Measurements from ENCODE around the gene DCAF10.
"Not testable (repeated sequence)": the region's sequence is repeated elsewhere in the genome, so short reads cannot be mapped to it uniquely, and the experiment has no call there.

The DCAF10 gene, protein sequence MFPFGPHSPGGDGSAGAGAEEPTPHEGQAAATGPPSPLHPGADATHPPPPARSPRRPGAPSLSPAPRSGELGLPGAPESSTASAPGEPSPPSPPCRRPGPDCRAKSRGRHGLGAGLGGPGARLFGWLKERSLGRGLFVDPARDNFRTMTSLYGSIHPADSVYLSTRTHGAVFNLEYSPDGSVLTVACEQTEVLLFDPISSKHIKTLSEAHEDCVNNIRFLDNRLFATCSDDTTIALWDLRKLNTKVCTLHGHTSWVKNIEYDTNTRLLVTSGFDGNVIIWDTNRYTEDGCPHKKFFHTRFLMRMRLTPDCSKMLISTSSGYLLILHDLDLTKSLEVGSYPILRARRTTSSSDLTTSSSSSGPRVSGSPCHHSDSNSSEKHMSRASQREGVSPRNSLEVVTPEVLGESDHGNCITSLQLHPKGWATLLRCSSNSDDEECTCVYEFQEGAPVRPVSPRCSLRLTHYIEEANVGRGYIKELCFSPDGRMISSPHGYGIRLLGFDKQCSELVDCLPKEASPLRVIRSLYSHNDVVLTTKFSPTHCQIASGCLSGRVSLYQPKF

DNA sequence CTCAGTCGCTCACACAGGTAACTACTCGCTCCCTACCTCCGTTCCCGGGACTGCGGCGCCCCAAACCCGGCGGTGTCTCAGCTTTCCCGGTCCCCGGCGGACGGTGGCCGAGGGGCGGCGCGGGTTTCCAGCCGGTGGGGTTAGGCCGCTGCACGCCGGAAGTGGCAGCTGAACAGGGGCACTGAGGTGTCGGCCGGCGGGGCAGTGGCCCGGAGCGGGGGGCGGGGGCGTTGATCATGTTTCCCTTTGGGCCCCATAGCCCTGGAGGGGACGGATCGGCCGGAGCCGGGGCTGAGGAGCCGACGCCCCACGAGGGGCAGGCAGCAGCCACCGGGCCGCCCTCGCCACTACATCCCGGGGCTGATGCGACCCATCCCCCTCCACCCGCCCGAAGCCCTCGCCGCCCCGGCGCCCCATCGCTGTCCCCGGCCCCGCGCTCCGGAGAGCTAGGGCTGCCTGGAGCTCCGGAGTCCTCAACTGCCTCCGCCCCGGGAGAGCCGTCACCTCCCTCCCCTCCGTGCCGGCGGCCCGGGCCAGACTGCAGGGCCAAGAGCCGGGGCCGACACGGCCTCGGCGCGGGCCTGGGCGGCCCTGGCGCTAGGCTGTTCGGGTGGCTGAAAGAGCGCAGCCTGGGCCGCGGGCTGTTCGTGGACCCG, at the start of gene DCAF10:
DCAF10 (plus strand) TSS at position 167 of the 656 bp plus-strand sequence; CDS start at position 237, 70 bp downstream.
- DNase-seq (ENCODE audit: low read depth), result peak; percentile 88

DNA sequence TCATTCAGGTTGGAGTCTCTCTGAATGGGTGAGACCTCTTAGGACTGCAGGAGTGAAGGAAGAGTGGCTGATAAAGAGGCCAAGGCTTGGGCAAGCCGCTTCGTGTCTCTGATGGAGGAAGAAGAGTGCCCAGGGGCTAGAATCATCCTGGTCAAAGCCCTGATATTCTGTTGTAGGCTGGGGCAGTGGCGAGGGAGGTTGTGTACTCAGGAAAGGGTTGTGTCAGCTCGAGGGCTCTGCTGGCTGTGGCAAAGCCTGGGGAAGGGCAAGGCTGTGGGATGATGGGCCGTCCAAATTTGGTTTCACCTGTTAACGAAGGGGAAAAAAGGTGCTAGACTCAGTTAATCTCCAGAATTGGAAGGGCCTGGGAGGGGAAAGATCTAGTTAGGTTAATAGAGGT, 49.4 kb upstream of the DCAF10 start:
- no peak for DNase-seq (ENCODE audit: low read depth)

DNA sequence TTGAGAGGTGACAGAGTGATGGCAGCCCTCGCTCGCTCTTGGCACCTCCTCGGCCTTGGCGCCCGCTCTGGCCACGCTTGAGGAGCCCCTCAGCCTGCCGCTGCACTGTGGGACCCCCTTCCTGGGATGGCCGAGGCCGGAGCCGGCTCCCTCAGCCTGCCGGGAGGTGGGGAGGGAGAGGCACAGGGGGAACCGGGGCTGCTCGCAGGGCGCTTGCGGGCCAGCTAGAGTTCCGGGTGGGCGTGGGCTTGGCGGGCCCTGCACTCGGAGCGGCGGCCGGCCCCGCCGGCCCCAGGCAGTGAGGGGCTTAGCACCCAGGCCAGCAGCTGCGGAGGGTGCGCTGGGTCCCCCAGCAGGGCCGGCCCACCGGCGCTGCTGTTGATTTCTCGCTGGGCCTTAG, 48.9 kb upstream of the DCAF10 start:
- DNase-seq (ENCODE audit: low read depth), result not testable (repeated sequence)

DNA sequence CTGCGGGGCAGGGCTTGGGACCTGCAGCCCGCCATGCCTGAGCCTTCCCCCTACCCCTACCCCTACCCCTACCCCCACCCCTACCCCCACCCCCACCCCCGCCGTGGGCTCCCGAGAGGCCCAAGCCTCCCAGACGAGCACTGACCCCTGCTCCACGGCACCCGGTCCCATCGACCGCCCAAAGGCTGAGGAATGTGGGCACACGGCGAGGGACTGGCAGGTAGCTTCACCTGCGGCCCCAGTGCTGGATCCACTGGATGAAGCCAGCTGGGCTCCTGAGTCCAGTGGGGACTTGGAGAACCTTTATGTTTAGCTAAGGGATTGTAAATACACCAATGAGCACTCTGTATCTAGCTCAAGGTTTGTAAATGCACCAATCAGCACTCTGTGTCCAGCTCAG, 48.5 kb upstream of the DCAF10 start:
- DNase-seq (ENCODE audit: low read depth), result not testable (repeated sequence)

DNA sequence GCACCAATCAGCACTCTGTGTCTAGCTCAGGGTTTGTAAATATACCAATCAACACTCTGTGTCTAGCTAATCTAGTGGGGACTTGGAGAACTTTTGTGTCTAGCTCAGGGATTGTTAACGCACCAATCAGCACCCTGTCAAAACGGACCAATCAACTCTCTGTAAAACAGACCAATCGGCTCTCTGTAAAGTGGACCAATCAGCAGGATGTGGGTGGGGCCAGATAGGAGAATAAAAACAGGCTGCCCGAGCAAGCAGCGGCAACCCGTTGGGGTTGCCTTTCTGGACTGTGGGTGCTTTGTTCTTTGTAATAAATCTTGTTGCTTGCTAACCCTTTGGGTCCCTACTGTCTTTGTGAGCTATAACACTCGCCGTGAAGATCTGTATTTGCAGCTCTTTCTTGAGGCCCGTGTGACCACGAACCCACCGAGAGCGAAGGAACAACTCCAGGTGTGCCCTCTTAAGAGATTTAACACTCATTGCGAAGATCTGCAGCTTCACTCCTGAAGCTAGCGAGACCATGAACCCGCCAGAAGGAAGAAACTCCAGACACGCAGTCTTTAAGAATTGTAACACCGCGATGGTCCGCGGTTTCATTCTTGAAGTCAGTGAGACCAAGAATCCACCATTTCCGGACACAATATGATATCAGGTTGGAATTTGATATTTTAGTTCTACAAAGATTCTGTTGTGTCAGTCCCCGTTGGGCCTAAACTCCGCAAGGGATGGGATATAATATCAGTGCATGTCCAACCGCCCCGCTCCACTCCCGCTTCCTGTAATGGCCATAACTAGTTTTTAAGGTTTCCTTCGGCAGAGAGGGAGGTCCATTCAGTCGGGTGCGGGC, 47.7 kb upstream of the DCAF10 start:
- no peak for DNase-seq (ENCODE audit: low read depth)

DNA sequence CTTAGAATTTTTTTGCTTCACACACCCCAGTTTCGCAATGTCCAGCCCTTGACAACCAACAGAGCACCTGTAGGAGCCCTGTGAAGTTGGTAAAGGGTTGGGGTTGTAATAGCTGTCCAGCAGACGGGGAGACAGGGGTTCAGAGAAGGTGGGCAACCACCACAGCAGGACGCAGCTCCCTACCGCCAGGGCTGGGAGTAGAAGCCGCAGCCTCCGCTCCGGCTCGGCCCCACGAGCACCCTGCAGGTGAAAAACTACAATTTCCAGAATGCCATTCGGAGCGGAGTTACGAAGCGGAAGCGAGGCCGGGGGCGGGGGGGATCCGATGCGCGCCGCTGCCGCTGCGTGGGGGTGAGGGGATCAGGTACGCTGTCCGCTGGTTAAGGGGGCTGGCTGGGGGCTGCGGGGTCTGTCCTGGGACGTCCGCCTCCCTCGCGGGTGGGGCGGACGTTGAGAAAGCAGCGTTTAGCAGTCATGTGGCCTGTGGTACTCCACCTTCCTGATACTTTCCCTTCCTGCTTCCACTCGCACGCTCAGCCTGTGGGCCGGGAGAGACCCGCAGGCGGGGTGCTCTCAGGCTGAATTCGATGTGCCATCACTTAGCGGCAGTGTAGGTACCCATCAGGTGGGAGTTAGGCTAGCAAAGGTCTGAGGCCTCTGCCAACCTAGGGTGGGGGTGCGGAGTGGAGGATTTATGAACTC, 47.0 kb upstream of the DCAF10 start, which contains the start of gene TRMT10B:
TRMT10B (plus strand) TSS at position 317 of the 702 bp plus-strand sequence. CDS start 8,127 bp downstream, outside the sequence.
- DNase-seq (ENCODE audit: low read depth), result peak; percentile 64

DNA sequence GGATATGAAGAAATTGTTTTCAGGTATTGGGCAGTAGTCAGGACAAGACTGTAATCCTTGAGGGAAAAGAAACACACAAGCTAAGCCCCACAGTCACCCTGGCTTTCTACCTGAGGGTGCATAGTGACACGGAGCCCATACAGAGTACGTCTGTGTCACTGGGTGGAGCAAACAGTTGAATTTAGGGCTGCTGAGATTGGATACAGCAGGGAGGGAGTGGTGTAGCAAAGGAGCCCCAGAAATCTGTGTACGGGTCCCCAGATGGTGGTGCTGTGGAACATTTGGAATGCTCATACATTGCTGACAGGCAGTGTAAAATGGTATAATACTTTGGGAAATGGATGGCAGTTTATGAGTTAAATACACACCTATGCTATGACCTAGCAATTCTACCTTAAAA, 41.9 kb upstream of the DCAF10 start:
- DNase-seq (ENCODE audit: low read depth), result no peak

DNA sequence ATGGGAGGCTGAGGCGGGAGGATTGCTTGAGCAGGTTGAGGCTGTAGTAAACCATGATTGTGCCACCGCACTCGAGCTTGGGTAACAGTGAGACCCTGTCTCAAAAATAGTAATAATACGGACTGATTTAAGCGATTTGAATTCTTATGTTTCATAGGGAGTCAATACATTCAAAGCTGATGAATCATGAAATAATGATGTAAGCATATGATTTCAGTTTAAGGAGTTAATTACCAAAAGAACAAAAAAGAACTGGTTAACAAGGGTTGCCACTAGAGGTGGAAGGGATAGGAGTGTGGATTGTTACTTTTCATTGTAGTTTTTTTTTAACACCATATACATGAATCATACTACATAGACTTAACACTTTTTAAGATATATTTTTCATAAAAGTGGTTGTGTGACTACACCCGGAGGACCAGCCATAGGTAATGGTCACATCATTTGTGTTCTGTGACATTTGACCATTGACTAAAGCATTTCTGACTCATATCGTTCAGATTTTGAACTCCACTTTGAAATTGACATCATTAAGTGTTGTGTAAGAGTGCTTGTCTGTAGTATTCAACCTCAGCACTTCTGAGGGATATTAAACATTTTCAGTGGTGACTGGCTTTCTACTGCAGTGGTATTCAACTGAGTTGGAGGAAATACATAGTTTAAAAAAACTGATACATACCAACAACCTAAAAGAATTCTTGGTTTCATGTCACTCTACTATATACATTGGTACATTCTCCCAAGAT, 40.0 kb upstream of the DCAF10 start:
- no peak for DNase-seq (ENCODE audit: low read depth)

DNA sequence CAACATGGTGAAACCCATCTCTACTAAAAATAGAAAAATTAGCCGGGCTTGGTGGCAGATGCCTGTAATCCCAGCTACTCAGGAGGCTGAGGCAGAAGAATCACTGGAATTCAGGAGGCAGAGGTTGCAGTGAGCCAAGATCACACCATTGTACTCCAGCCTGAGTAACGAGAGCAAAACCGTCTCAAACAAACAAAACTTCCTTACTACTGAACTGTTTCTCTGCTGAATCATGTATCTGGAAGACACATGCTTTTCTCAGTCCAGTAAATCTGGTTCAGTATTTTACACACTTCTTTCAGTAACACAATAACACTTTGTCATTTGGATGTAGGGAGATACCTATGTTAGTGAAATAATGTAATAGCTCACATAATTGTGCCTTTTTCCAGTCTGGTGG, 39.1 kb upstream of the DCAF10 start:
- DNase-seq (ENCODE audit: low read depth), result no peak

DNA sequence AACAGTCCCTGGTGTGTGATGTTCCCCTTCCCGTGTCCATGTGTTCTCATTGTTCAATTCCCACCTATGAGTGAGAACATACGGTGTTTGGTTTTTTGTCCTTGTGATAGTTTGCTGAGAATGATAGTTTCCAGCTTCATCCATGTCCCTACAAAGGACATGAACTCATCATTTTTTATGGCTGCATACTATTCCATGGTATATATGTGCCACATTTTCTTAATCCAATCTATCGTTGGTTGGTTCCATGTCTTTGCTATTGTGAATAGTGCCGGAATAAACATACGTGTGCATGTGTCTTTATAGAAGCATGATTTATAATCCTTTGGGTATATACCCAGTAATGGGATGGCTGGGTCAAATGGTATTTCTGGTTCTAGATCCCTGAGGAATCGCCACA, 35.3 kb upstream of the DCAF10 start:
- not testable (repeated sequence) for DNase-seq (ENCODE audit: low read depth)

DNA sequence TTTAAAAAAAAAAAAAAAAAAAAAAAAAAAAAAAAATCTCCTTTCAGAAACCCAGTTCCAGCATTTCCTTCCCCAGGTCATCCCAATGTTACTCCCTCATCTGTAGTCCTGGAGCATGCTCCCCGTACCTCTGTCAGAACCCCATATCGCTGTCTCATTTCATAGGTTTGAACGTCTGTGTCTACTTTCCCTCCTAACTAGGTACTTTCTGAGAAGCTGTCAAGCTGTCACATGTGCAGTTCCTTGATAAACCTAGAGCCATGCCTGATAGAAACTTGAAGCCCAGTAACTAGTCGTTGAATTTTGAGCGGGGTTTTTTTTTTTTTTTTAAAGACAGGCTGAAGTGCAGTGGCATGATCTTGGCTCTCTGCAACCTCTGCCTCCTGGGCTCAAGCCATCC, 31.3 kb upstream of the DCAF10 start:
- DNase-seq (ENCODE audit: low read depth), result no peak

DNA sequence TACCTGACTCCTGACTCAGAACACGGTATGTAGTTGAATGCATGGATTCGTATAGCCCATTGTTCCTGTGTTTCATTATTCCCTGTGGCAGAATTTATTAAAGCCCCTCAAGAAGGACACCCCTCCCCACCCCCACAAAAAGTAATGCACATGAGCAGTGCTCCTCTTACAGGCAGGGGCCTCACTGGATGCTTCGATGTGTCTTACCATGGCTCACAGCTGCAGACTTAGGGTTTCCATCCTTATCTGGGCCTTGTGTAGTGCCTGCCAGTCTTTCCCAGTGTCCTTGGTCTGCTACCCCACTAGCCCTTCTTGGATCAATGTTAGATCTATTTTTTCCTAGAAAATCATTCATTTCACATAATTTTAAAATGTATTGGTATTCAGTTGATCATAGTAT, 30.6 kb upstream of the DCAF10 start:
- no peak for DNase-seq (ENCODE audit: low read depth)

DNA sequence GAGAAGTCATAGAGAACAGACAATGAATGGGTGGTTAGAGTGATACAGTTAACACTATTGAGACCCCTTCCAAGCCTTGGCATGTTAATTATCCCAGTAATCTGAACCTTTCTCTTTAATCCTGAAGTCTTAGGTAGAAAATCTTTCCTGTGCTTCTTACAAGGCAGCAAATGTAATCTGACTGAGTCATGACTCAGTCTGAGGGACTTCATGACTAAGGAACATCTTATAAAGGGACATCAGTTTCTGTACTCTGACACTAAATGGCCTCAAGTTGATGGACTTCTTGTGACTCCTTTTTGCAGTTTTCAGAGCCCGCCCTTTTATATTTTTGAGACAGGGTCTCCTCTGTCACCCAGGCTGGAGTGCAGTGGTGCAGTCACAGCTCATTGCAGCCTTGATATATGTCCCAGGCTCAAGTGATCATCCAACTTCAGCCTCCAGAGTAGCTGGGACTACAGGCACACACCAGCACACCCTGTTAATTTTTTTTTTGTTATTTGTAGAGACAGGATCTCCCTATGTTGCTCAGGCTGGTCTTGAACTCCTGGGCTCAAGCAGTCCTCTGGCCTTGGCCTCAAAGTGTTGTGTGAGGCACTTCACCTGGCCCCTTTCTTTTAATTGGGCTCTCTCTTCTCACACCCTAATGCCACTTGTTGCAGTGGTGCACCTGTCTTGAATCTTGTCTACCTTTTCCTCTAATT, 25.2 kb upstream of the DCAF10 start:
- DNase-seq (ENCODE audit: low read depth), result no peak

DNA sequence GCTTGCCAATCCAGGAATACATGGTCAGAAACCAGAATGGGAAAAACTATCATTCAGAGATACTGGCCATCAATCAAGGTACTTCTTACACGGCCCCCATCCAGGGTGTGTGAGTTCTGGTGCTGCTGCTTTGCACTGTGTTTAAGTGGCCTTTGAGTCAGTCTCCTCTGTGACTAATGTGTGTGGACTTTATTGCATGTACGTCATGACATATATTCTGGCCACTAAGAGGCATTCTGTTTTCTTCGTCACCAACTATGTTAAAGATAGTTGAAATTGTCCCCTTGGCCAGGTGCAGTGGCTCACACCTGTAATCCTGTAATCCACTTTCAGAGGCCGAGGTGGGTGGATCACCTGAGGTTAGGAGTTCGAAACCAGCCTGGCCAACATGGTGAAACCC, 24.3 kb upstream of the DCAF10 start:
- no peak for DNase-seq (ENCODE audit: low read depth)

DNA sequence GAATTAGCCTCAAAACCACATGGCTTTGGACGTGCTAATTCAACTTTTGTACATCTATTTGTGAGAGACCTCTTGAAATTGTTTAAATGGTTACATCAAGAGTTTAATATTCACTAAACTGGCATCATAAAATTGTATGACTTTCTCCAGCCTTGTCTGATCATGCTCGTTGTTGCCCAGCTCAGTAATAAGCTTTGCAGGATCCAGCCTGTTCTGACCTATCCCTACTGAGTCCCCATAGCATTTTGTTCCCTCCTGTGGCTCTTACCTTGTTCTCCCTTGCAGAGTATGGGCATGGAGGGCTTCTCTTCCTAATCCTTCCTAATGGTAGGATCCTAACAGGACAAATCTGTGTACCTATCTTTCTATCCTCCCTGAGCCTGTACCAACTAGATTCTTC, 22.1 kb upstream of the DCAF10 start:
- DNase-seq (ENCODE audit: low read depth), result no peak

DNA sequence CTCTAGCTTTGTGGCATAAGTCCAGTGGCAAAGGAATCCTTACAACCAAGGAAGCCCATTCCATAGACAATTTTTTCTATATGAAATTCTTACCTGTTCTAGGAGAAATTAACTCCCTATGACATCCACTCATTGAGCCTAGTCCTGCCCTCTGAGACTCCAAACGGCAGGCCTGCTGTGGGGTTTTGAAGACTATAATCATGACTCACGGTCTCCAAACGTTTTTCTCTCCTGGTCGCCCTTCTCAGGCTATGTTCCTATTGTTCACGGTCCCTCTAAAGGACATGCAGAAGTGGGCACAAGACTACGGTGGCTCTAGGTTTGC, 16.3 kb upstream of the DCAF10 start:
- DNase-seq (ENCODE audit: low read depth), result no peak

DNA sequence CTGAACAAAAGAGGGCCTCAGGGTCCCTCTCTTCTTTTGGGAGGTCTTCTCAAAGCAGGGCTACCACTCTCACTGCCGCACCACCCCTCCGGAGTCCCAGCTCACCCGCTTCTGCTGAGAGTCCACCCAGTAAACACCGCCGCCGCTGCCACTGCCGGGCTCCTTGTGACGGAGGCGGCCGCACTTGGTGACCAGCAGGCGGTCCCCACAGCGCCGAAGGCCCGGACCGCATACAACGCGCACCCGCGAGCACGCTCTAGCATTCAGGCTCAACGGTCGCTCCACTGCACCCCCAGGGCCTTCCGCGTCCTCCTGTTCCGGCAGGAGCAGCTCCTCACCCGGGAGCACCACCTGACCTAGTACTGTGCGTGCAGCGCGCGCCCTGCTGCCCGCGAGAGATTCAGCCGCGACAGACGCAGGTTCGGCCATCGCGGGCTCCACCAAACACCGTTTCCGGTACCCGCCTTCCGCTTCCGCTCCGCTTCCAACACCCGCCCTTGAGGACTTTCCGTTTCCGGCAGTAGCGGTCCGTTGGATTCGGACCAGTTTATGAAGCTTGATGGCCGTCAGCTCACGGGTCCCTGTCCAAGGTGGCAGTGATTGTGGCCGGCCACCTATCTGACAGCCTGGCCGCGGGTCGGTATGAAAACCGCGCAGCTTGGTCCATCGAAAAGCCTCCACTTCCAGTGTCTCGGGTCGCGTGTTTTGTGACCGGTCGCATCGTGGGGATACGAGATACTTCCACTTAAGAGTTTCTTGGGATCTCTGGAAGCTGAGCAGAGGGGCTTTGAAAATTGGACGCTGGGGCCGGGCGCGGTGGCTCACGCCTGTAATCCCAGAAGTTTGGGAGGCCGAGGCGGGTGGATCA, 15.7 kb upstream of the DCAF10 start, which contains the start of gene EXOSC3:
EXOSC3 (minus strand) TSS at position 449 of the 868 bp plus-strand sequence; CDS start at position 429, 20 bp downstream.
- peak; percentile 82 for DNase-seq (ENCODE audit: low read depth)

DNA sequence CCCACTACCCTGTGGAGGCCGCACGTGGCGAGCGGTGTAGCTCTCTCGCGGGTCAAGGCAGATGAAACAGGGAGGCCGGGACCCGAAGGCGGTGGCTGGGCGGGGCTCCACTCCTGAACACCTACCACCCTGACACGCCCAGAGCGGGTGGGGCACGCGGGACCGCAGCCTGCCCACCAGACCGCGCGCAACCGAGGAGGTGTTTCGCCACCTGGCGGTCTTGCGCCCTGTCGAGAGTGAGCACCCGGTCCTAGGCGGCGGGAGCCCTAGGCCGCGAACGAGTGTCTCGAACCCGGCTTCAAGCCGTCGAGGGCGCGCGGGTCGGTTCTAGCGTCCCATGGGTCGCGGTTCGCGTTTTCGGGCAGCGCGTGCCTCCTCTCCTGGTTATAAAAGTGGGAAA, 13.5 kb upstream of the DCAF10 start:
- no peak for DNase-seq (ENCODE audit: low read depth)

DNA sequence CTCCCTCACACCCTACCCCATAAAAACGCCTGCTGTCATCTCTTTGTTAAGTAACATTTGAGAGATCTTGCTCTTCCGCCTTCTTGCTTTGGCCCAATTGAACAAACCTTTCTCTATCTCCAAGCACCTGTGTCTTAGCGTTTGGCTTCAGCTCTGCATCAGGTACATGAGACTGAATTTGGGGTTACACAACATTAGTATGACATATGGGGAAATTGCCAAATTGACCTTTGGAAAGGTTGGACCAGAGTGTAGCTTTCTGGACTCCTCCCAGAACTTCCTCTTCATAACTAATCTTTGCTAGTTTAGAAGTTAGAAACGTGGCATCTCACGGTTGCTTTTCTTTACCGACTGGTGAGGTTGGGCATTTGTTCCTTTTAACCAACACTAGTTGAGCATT, 12.3 kb upstream of the DCAF10 start:
- no peak for DNase-seq (ENCODE audit: low read depth)
